SU-DHL-6 (cell line): ENCODE measurements around the gene UBB.

ENCODE experiments used
- CTCF ChIP-seq: fragments of 200-600 bp; sonication (generic); IDR thresholded peaks from one replicate; pipeline ENCODE4 v1.5.1; 2017; ENCODE audit warnings: antibody characterized with exemption, mild to moderate bottlenecking, low read length, moderate library complexity; ENCODE audit not compliant: insufficient read depth, poor library complexity, severe bottlenecking
- EZH2phosphoT487 ChIP-seq: fragments of 200-600 bp; sonication (generic), shearing (Covaris generic); conservative IDR thresholded peaks from 2 replicates; pipeline ENCODE4 v1.6.1; 2018; ENCODE audit warnings: mild to moderate bottlenecking, antibody characterized with exemption, low read length, moderate library complexity, mixed read lengths

GRCh38 chr17:16342979-16343378, 37.9 kb upstream of the UBB start:
- TF ChIP-seq CTCF (no peak), EZH2phosphoT487 (no peak)
